Fibroblast of skin of right biceps (primary cell): ENCODE data around the gene CNPY1.

Experiments used
- DNase-seq: peaks from one replicate; pipeline ENCODE4 v3.0.0-alpha.2; 2013

CNPY1 gene

DNA sequence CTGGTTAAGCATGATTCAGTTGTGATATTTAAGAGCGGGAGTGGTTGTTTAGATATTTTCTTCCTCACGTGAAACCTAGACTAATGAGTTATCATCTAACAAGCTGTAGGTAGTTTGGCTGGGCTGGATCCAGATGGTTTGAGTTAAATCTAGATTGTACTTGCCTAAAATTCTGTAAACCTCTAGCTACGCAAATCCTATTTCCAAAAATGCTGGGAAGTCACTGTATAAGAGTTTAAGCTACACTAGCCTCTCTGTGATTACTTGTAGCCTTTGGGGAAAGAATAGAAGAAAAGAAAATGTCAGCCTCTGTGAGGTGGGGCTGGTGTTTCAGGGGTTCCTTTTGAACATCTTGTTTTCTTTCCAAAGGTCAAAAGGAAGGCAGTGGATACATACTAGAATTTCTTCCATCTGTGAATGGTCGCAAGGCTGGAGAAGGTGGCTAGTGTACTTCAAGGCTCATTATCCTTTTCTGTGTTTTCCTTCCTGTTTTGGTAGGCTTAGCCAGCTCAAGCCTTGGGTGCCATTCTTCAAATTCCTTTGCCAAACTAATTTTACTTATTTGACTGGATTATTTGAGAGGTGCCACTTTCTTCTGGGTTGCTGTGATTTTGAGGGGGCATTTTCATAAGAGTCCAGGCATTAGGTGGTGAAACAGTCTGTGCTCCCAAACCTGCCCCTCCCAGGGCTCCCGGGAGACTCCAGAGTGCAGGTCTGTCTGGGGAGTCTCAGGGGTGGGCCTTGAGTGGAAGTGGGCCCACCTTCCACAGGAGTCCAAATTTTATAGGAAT lies 93.7 kb downstream of the CNPY1 start:
- no peak for DNase-seq

DNA sequence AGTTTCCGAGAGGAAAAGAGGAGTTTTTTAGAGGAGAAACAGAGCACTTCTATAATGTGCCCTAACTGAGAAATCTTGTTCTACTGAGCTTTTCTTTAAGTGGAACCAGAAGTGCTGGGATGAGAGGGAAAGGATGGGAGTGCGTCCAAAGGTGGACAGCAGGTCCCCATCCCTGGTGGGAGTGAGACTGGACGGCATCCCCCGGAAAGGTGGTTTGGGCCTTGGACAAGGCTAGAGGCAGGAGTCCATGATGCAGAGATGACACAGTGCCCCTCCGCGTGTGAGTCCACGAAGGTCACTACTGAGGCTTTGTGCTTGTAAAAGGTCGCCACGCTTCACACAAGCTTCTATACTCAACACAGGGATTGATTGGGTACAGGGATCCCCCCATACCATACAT lies 94.5 kb downstream of the CNPY1 start:
- DNase-seq: no peak
